BJ (cell line): ENCODE results near the gene PDCD11. TPM values are rescaled to one million over a fixed set of nuclear protein-coding genes. Genes with fewer than 3 reads are reported as not detected.

Experiments
- CTCF ChIA-PET: fragments of 350-600 bp; formaldehyde crosslinking; extraction: SDS; loops from one replicate; lab custom pipeline; 2021; ENCODE audit warnings: antibody characterized with exemption, inconsistent platforms; lab: Yijun Ruan, JAX
- POLR2A ChIA-PET: fragments of 300-600 bp; sonication (Branson Sonifier 250); formaldehyde crosslinking; extraction: SDS; loops from one replicate; lab custom pipeline; 2021; ENCODE audit warnings: antibody characterized with exemption; lab: Charles Lee
- DNase-seq: peaks from one replicate; pipeline ENCODE4 v3.0.0-alpha.2; 2011; ENCODE audit warnings: low read depth
- H3K27me3 ChIP-seq: 2 replicates; pipeline ENCODE4 v1.6.0; 2011; ENCODE audit warnings: low read length; ENCODE audit not compliant: control insufficient read depth, insufficient read depth
- H3K36me3 ChIP-seq: 2 replicates; pipeline ENCODE4 v1.5.1; 2011; ENCODE audit warnings: low read length; ENCODE audit not compliant: control insufficient read depth, insufficient read depth
- H3K4me3 ChIP-seq: 2 replicates; pipeline ENCODE4 v1.5.1; 2011; ENCODE audit warnings: low read depth, mild to moderate bottlenecking, control low read depth, low read length
- polyA plus RNA-seq: library from polyadenylated mRNA; depleted of rRNA; stranded (reverse); fragments of >200 nt; gene quantifications from 2 replicates; pipeline ENCODE4 v1.2.3, GENCODE V29; 2011
- TF ChIP-seq, protein P1 (sequence below): IDR thresholded peaks from 2 replicates; pipeline ENCODE4 v1.5.1; 2011; ENCODE audit warnings: low read depth, mild to moderate bottlenecking, control low read depth, inconsistent platforms, low read length, moderate library complexity; ENCODE audit not compliant: insufficient read depth

The PDCD11 gene
- polyA plus RNA-seq, 1 experiment: 17.0 TPM

DNA sequence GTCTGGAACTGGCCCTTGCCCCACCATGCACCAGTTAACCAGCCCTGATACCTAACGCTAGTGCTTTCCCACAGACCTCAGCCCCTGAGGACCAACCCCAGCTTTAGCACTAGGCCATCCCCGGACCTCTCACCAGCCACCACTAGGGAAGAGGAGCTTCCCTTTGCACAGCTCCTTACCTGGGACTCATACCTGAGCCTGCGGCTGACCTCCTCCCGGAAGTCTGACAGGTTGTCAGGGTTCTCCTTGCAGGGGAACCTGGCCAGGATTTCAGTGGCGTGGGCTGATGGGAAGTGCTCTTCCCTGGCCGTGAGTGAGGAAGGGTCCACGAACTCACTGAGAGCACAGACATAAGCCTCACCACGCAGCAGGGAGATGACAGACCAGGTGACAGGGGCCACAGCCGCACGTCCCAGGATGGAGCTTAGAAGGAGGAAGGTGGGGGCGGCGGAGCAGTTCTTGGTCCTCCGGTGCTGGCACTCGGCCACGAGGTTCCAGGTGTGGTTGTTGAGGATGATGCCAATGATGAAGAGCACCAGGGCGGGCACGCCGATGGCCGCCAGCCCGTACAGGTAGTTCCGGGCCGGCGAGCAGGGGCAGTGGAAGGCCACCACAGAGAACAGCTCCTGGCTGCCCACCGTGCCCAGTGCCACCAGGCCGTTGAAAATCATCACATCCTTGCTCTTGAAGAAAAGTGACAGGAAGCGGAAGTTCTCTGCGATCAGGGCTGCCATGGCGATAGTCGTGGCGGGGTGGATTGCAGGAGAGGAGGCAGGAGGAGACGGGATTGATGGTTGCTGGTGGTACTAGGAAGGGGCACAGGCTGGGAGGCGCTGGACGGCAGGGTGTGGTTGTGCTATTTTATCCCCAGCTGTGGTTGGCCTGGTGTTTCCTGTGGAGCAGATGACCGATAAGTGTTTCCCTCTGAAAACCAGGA is 53.0 kb downstream of the PDCD11 start:
- no peak for DNase-seq
- TF ChIP-seq, protein P1, sequence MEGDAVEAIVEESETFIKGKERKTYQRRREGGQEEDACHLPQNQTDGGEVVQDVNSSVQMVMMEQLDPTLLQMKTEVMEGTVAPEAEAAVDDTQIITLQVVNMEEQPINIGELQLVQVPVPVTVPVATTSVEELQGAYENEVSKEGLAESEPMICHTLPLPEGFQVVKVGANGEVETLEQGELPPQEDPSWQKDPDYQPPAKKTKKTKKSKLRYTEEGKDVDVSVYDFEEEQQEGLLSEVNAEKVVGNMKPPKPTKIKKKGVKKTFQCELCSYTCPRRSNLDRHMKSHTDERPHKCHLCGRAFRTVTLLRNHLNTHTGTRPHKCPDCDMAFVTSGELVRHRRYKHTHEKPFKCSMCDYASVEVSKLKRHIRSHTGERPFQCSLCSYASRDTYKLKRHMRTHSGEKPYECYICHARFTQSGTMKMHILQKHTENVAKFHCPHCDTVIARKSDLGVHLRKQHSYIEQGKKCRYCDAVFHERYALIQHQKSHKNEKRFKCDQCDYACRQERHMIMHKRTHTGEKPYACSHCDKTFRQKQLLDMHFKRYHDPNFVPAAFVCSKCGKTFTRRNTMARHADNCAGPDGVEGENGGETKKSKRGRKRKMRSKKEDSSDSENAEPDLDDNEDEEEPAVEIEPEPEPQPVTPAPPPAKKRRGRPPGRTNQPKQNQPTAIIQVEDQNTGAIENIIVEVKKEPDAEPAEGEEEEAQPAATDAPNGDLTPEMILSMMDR: no peak
- no peaks in the 10 kb centered on the region for H3K27me3 ChIP-seq

DNA sequence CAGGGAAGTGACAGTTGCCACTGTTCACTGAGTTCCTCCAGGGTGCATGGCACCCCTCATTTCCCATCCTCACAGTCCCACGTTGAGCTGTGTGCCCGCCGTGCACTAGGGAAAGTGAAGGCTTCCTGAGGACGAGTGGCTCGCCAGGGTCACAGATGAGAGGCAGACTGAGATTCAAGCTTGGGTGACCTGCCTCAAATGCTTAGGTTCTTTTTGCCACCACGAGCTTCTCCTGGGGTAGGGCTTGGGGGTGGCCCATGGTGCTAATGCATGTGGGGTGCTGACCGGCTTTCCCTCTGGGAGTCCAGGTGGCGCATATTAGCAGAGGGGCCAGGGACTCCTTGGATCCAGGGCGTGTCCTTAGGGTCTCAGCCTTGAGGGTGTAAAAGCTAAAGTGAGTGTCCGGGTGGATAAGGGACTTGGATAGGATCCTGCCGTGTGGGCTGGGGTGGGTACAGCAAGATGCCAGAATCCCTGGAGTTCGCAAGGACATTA is 53.8 kb downstream of the PDCD11 start:
- ChIA-PET CTCF (interaction anchor here (4.1 kb wide), 1 partner anchor 34 kb away, joined by 32 read pairs; no protein-coding TSS in a partner anchor), POLR2A (no interaction called here)
- peaks cover 29% of the 10 kb centered on the region for H3K36me3 ChIP-seq

More for the DNA sequence above, 53.0 kb downstream of the PDCD11 start:
- Histone ChIP-seq H3K36me3 (peaks cover 34% of the 10 kb centered on the region), H3K4me3 (no peak overlapping the region)
- ChIA-PET CTCF (interaction anchor here (1.1 to 4.1 kb wide), 2 partner anchors 32 to 35 kb away, joined by 3 to 32 read pairs; no protein-coding TSS in a partner anchor), POLR2A (no interaction called here)

DNA sequence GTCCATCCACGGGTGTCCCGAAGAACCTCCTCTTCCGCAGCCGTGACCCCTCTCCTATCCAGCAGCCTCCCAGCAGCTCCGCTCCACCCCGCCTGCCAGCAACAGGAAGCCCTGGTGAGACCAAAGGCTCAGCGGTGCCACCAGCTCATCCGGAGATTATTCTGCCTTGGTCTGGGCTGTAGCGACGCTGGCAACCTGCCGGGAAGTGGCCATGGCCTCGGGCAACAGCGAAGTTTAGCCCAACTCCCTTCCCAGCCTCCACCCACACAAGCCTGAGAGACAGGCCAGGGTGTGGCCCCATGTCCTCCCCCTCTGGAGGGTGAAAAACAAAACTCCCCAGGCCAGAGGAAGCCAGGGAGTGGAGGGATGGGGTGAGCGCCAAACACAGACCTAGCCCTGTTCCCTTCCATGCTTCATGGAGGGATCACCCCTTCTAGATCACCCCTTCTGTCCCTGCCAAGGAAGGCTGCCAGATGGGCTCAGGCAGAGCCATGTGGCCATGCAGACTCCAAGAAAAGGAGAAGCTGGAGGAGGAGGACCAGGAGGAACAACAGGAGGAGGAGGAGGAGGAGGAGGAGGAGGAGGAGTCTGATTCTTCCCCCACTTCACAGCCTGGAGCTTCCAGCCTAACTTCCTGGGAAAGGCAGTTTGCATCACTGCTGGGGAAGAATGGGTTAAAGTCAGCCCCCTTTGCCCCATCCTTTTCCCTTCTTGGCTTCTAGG is 54.8 kb downstream of the PDCD11 start:
- CTCF ChIA-PET: interaction anchor here (0.8 to 4.1 kb wide), 4 partner anchors 30 to 50 kb away, joined by 3 to 32 read pairs (median 7); no protein-coding TSS in a partner anchor
- Histone ChIP-seq H3K27me3 (no peaks in the 10 kb centered on the region), H3K4me3 (peak overlapping the region; percentile 71), H3K36me3 (peaks cover 21% of the 10 kb centered on the region)
- POLR2A ChIA-PET: no interaction called here
- no peak for DNase-seq
- TF ChIP-seq, protein P1: no peak

More for the DNA sequence above, 53.8 kb downstream of the PDCD11 start:
- Histone ChIP-seq H3K27me3 (no peaks in the 10 kb centered on the region), H3K4me3 (peak overlapping the region; percentile 71)
- no peak for DNase-seq
- TF ChIP-seq, protein P1: no peak

DNA sequence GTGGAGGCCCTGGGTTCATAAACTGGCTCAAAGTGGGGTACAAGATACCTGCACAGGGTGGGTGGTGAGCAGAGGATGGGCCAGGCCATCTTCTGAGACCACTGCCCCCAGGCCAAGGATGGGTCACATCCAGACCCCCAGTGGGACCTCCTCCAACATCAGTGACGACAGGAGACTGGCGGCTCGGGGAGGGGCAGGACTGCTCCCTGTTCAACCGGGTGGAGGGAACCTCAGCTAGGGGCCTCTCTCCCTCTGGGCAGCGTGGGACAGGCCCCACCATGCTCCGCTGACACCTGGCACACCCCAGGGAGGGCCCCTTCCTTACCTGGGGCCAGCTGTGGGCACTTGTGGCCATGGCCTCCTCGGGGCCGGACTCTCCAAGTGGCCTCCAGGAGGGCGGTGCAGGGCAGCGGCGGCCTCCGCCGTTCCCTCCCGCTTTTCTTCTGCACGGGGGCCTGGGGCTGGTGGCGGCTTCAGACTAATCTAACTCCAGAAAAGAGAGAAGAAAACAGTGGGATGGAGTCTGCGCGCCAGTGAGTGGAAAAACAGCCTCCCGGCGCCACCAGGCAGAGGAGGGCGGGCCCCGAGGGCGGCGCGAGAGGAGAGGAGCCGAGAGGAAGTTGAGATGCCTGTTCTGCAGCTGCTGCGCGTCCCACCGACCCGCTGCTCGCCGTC is 55.5 kb downstream of the PDCD11 start, which contains the start of gene CALHM2:
TSS of gene CALHM2 (minus strand) at position 540 of the 675 bp plus-strand sequence. CDS start 2,429 bp downstream, outside the sequence.
- Histone ChIP-seq H3K36me3 (peaks cover 19% of the 10 kb centered on the region), H3K4me3 (peak within 1 kb of the TSS; percentile 71), H3K27me3 (no peaks in the 10 kb centered on the region)
- TF ChIP-seq, protein P1: no peak
- no peak for DNase-seq
- CTCF ChIA-PET: interaction anchor here (0.8 to 4.1 kb wide), 5 partner anchors 29 to 50 kb away, joined by 3 to 32 read pairs (median 4); no protein-coding TSS in a partner anchor
- POLR2A ChIA-PET: no interaction called here
